ENCODE data around the gene CDK5RAP2.

DNA sequence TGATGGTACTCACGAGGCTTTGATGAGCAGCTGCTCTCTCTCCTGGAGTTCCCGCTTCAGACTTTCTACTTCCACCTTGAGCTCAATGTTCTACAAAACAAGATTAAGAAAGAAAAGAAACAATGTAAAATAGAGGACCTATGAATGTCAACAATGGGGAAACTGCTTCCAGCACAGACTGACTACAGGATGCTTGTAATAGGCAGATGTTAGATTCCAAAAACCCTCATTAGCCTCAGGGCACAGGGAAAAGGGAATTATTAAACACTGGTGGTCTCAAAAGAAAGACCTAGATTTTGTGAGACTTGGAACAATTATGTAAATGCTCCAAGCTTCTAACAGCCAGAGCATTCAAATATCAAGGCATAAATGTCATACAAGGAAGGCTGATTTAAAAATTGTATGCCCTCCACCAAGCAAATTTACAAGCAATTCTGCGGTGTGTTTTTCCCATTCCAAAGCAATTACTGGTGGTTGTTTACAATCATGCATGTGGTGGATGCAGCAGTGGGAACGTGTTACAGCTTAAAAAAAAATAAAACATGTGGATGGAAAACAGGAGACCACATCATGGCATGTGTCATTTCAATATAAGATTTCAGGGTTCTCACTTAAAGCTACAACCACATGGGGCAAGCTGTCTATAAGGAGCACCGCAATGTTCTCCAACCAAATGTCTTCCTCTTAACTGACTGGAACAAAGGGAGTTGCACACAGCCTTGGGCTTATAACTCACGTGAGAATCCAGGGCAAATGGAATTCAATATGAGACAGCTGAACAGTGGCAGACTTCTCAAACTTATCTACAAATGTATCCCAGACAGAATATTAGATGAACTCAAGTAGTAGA, 34.0 kb downstream of the CDK5RAP2 start:
- TF ChIP-seq, protein P1, sequence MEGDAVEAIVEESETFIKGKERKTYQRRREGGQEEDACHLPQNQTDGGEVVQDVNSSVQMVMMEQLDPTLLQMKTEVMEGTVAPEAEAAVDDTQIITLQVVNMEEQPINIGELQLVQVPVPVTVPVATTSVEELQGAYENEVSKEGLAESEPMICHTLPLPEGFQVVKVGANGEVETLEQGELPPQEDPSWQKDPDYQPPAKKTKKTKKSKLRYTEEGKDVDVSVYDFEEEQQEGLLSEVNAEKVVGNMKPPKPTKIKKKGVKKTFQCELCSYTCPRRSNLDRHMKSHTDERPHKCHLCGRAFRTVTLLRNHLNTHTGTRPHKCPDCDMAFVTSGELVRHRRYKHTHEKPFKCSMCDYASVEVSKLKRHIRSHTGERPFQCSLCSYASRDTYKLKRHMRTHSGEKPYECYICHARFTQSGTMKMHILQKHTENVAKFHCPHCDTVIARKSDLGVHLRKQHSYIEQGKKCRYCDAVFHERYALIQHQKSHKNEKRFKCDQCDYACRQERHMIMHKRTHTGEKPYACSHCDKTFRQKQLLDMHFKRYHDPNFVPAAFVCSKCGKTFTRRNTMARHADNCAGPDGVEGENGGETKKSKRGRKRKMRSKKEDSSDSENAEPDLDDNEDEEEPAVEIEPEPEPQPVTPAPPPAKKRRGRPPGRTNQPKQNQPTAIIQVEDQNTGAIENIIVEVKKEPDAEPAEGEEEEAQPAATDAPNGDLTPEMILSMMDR (IDR thresholded peaks at IDR 0.05) = no peak
- no peak for TF ChIP-seq POLR2A (IDR thresholded peaks at IDR 0.05)
